Breast epithelium (tissue), 4 donors: ENCODE data around the gene GABRP. TPM values are rescaled to one million over a fixed set of nuclear protein-coding genes. Genes with fewer than 3 reads are reported as not detected.
"Not testable (repeated sequence)": the region's sequence is repeated elsewhere in the genome, so short reads cannot be mapped to it uniquely, and the experiment has no call there.

Source experiments
- DNase-seq, 2 donors: peaks; one replicate each; pipeline ENCODE4 v3.0.0-alpha.2; 2019; ENCODE audit warnings: low spot score in 2 of 2
- H3K27ac ChIP-seq, 2 donors: fragments of 200-600 bp; sonication (generic) in 1 of 2; one replicate each; pipeline ENCODE4 v1.5.1; 2016 to 2019; ENCODE audit warnings: mild to moderate bottlenecking in 1 of 2
- H3K27me3 ChIP-seq, 2 donors: fragments of 200-600 bp; sonication (generic) in 1 of 2; one replicate each; pipeline versions ENCODE4 v1.5.1 to v1.6.0; 2017 to 2019; ENCODE audit warnings: control low read depth in 1 of 2, mild to moderate bottlenecking in 1 of 2
- H3K36me3 ChIP-seq: fragments of 200-600 bp; one replicate; pipeline ENCODE4 v1.5.1; 2019
- H3K4me1 ChIP-seq, 2 donors: fragments of 200-600 bp; sonication (generic); one replicate each; pipeline ENCODE4 v1.5.1; 2016 to 2019; ENCODE audit warnings: control low read depth in 1 of 2
- H3K4me3 ChIP-seq, 3 donors: fragments of 200-600 bp; sonication (generic); 1 replicate in 2 of 3; 2 replicates in 1 of 3; pipeline ENCODE4 v1.5.1; 2016 to 2019; ENCODE audit warnings: mild to moderate bottlenecking in 3 of 3, moderate library complexity in 2 of 3
- H3K9me3 ChIP-seq, 2 donors: fragments of 200-600 bp; sonication (generic) in 1 of 2; one replicate each; pipeline ENCODE4 v1.5.1; 2016 to 2019; ENCODE audit warnings: control low read depth in 1 of 2
- CTCF ChIP-seq, 3 donors: fragments of 450-650 bp; IDR thresholded peaks; one replicate each; pipeline ENCODE4 v1.5.1; 2016 to 2017; ENCODE audit warnings: antibody characterized with exemption in 3 of 3, mild to moderate bottlenecking in 3 of 3, moderate library complexity in 3 of 3
- POLR2A ChIP-seq: fragments of 450-650 bp; IDR thresholded peaks from one replicate; pipeline ENCODE4 v1.6.1; 2016; ENCODE audit warnings: antibody characterized with exemption, mild to moderate bottlenecking, moderate library complexity
- POLR2AphosphoS5 ChIP-seq, 3 donors: sonication (generic); formaldehyde crosslinking; IDR thresholded peaks; one replicate each; pipeline ENCODE4 v1.6.1; 2017; ENCODE audit warnings: antibody characterized with exemption in 3 of 3
- intact Hi-C: fragments of 100-400 bp; cut with DNase I; formaldehyde crosslinking; loops from one replicate; pipeline ENCODE4 v1.15.1; 2023; ENCODE audit warnings: low total_unique reads
- total RNA-seq, 3 donors: library from RNA; depleted of rRNA; stranded (reverse); fragments of >200 nt; gene quantifications; one replicate each; pipeline ENCODE4 v1.1.0, GENCODE V29; 2016

GABRP gene
- total RNA-seq, 3 donors from 2014 or later = 0.32 to 241 (median 52.4) TPM

- intact Hi-C loops = no loop called here
- TF ChIP-seq CTCF (IDR thresholded peaks at IDR 0.05) (no peak), POLR2AphosphoS5 (IDR thresholded peaks at IDR 0.05) (peak in 1 of 3 donors; percentile 49)
- Histone ChIP-seq H3K9me3 (no peaks in the 10 kb centered on the region), H3K27ac (peak overlapping the region; percentile 90 to 92), H3K4me3 (no peak overlapping the region), H3K36me3 (no peaks in the 10 kb centered on the region), H3K27me3 (no peaks in the 10 kb centered on the region), H3K4me1 (peaks cover 0 to 18% of the 10 kb centered on the region in 2 donors)
- DNase-seq = peak in 1 of 2 donors; percentile 74
Measured at GRCh38 chr5:170749911-170750431, 33.6 kb upstream of the GABRP start.

- TF ChIP-seq POLR2AphosphoS5 (IDR thresholded peaks at IDR 0.05) (no peak), CTCF (IDR thresholded peaks at IDR 0.05) (no peak), POLR2A (no peak)
- Histone ChIP-seq H3K4me3 (no peak overlapping the region), H3K27me3 (no peaks in the 10 kb centered on the region), H3K4me1 (peaks cover 0 to 18% of the 10 kb centered on the region in 2 donors), H3K27ac (peak overlapping the region; percentile 90 to 92), H3K36me3 (no peaks in the 10 kb centered on the region), H3K9me3 (no peaks in the 10 kb centered on the region)
- intact Hi-C loops = no loop called here
- no peak for DNase-seq
Measured at GRCh38 chr5:170750791-170751190, 32.7 kb upstream of the GABRP start.

GRCh38 chr5:170751631-170752030, 31.9 kb upstream of the GABRP start:
- H3K4me3 ChIP-seq = no peak overlapping the region
- intact Hi-C loops = no loop called here
- no peaks in the 10 kb centered on the region for H3K27me3 ChIP-seq
- DNase-seq = no peak
- no peaks in the 10 kb centered on the region for H3K9me3 ChIP-seq
- peak overlapping the region; percentile 90 to 92 for H3K27ac ChIP-seq
- H3K36me3 ChIP-seq = no peaks in the 10 kb centered on the region
- TF ChIP-seq POLR2AphosphoS5 (IDR thresholded peaks at IDR 0.05) = no peak
- TF ChIP-seq CTCF (IDR thresholded peaks at IDR 0.05) = no peak
- TF ChIP-seq POLR2A = no peak
- H3K4me1 ChIP-seq = peaks cover 0 to 18% of the 10 kb centered on the region in 2 donors

GRCh38 chr5:170752257-170753215, 31.0 kb upstream of the GABRP start:
- no peaks in the 10 kb centered on the region for H3K27me3 ChIP-seq
- TF ChIP-seq CTCF (IDR thresholded peaks at IDR 0.05) = no peak
- no peak for TF ChIP-seq POLR2A
- peak in 1 of 3 donors; percentile 28 for TF ChIP-seq POLR2AphosphoS5 (IDR thresholded peaks at IDR 0.05)
- H3K4me1 ChIP-seq = peaks cover 0 to 19% of the 10 kb centered on the region in 2 donors
- peak overlapping the region; percentile 90 to 92 for H3K27ac ChIP-seq
- H3K9me3 ChIP-seq = no peaks in the 10 kb centered on the region
- DNase-seq = peak in 1 of 2 donors; percentile 69
- intact Hi-C loops = no loop called here
- no peaks in the 10 kb centered on the region for H3K36me3 ChIP-seq
- no peak overlapping the region for H3K4me3 ChIP-seq

GRCh38 chr5:170753311-170753710, 30.2 kb upstream of the GABRP start:
- H3K36me3 ChIP-seq = no peaks in the 10 kb centered on the region
- DNase-seq = no peak
- no peak for TF ChIP-seq POLR2A
- no peak for TF ChIP-seq POLR2AphosphoS5 (IDR thresholded peaks at IDR 0.05)
- TF ChIP-seq CTCF (IDR thresholded peaks at IDR 0.05) = no peak
- H3K27ac ChIP-seq = peak overlapping the region; percentile 90 to 92
- no peak overlapping the region for H3K4me3 ChIP-seq
- intact Hi-C loops = no loop called here
- H3K4me1 ChIP-seq = peaks cover 0 to 19% of the 10 kb centered on the region in 2 donors
- H3K27me3 ChIP-seq = no peaks in the 10 kb centered on the region
- H3K9me3 ChIP-seq = no peaks in the 10 kb centered on the region

GRCh38 chr5:170754508-170754907, 29.0 kb upstream of the GABRP start:
- DNase-seq, H3K4me3 ChIP-seq, H3K27me3 ChIP-seq, H3K36me3 ChIP-seq, H3K9me3 ChIP-seq, intact Hi-C loops: not testable (repeated sequence)
- Histone ChIP-seq H3K4me1 (peaks cover 0 to 19% of the 10 kb centered on the region in 2 donors), H3K27ac (peak overlapping the region; percentile 60 to 84)
